HepG2 (cell line): ENCODE data around the gene PRADC1. TPM values are rescaled to one million over a fixed set of nuclear protein-coding genes. Genes with fewer than 3 reads are reported as not detected.

Experiments used
- ASH2L ChIP-seq: fragments of 300-600, 200-600 bp; sonication (generic); IDR thresholded peaks from 2 replicates; pipeline ENCODE4 v1.7.0; 2017; ENCODE audit warnings: low read depth, mild to moderate bottlenecking, moderate library complexity, mixed read lengths, low read length; ENCODE audit not compliant: insufficient read length
- ATF4 ChIP-seq, 2 experiments: fragments of 450-650 bp in 1 of 2; sonication (generic) in 1 of 2; formaldehyde crosslinking; IDR thresholded peaks; 2 replicates each; pipeline versions ENCODE4 v1.5.0 to v1.8.0; 2020 to 2022; ENCODE audit warnings: mild to moderate bottlenecking in 1 of 2, missing genetic modification reagents in 1 of 2
- ATF7 ChIP-seq, 2 experiments: fragments of 450-650 bp in 1 of 2; sonication (generic) in 1 of 2; formaldehyde crosslinking in 1 of 2; IDR thresholded peaks; 2 replicates each; pipeline versions ENCODE4 v1.4.0 to v1.6.1; 2016 to 2020; ENCODE audit warnings: antibody characterized with exemption in 1 of 2, mild to moderate bottlenecking in 1 of 2, missing genetic modification reagents in 1 of 2
- CBX5 ChIP-seq: sonication (generic); formaldehyde crosslinking; IDR thresholded peaks from 2 replicates; pipeline ENCODE4 v1.4.0; 2020; ENCODE audit warnings: missing genetic modification reagents, borderline replicate concordance
- EEA1 ChIP-seq: sonication (generic); formaldehyde crosslinking; IDR thresholded peaks from 2 replicates; pipeline ENCODE4 v1.5.1; 2020; ENCODE audit warnings: mild to moderate bottlenecking, missing genetic modification reagents, borderline replicate concordance
- ERF ChIP-seq: IDR thresholded peaks from 2 replicates; pipeline ENCODE4 v1.6.1; 2018; ENCODE audit warnings: missing biosample characterization, missing genetic modification reagents
- FIP1L1 ChIP-seq: fragments of 200-400 bp; formaldehyde crosslinking; IDR thresholded peaks from 2 replicates; pipeline ENCODE4 v1.6.1; 2018; ENCODE audit warnings: low read depth, mild to moderate bottlenecking, low read length, moderate library complexity, borderline replicate concordance; ENCODE audit not compliant: insufficient read depth
- FOXC1 ChIP-seq: sonication (generic); formaldehyde crosslinking; IDR thresholded peaks from 2 replicates; pipeline ENCODE4 v1.8.0; 2022; ENCODE audit warnings: mild to moderate bottlenecking, missing genetic modification reagents, borderline replicate concordance
- GTF3A ChIP-seq: sonication (generic); formaldehyde crosslinking; conservative IDR thresholded peaks from 2 replicates; pipeline ENCODE4 v1.4.0; 2020; ENCODE audit warnings: mild to moderate bottlenecking, missing genetic modification reagents
- KDM4B ChIP-seq: sonication (generic); formaldehyde crosslinking; IDR thresholded peaks from 2 replicates; pipeline ENCODE4 v1.4.0; 2020; ENCODE audit warnings: missing genetic modification reagents
- RFX3 ChIP-seq: IDR thresholded peaks from 2 replicates; pipeline ENCODE4 v1.6.1; 2016; ENCODE audit warnings: missing biosample characterization, missing genetic modification reagents
- SALL1 ChIP-seq: sonication (generic); formaldehyde crosslinking; IDR thresholded peaks from 2 replicates; pipeline ENCODE4 v1.8.0; 2022; ENCODE audit warnings: mild to moderate bottlenecking, missing genetic modification reagents
- SAP130 ChIP-seq: IDR thresholded peaks from 2 replicates; pipeline ENCODE4 v1.6.1; 2016; ENCODE audit warnings: low read depth
- YEATS2 ChIP-seq: sonication (generic); formaldehyde crosslinking; IDR thresholded peaks from 2 replicates; pipeline ENCODE4 v1.4.0; 2020; ENCODE audit warnings: missing genetic modification reagents, borderline replicate concordance
- ZBTB46 ChIP-seq: sonication (generic); formaldehyde crosslinking; IDR thresholded peaks from 2 replicates; pipeline ENCODE4 v1.4.0; 2020; ENCODE audit warnings: mild to moderate bottlenecking, missing genetic modification reagents, borderline replicate concordance
- ZBTB7B ChIP-seq: sonication (generic); formaldehyde crosslinking; IDR thresholded peaks from 2 replicates; pipeline ENCODE4 v1.4.0; 2020; ENCODE audit warnings: missing genetic modification reagents
- ZFP62 ChIP-seq: sonication (generic); formaldehyde crosslinking; IDR thresholded peaks from 2 replicates; pipeline ENCODE4 v1.4.0; 2020; ENCODE audit warnings: missing genetic modification reagents
- ZIK1 ChIP-seq: sonication (generic); formaldehyde crosslinking; IDR thresholded peaks from 2 replicates; pipeline ENCODE4 v1.5.0; 2020; ENCODE audit warnings: mild to moderate bottlenecking, low read depth, missing genetic modification reagents, borderline replicate concordance
- ZMAT5 ChIP-seq: sonication (generic); formaldehyde crosslinking; IDR thresholded peaks from 2 replicates; pipeline ENCODE4 v1.5.0; 2020; ENCODE audit warnings: mild to moderate bottlenecking, low read depth, missing genetic modification reagents, borderline replicate concordance
- ZNF124 ChIP-seq: sonication (generic); formaldehyde crosslinking; IDR thresholded peaks from 2 replicates; pipeline ENCODE4 v1.4.0; 2020; ENCODE audit warnings: missing genetic modification reagents
- ZNF432 ChIP-seq: sonication (generic); formaldehyde crosslinking; IDR thresholded peaks from 2 replicates; pipeline ENCODE4 v1.5.0; 2020; ENCODE audit warnings: missing genetic modification reagents, mild to moderate bottlenecking, borderline replicate concordance
- ZNF563 ChIP-seq: sonication (generic); formaldehyde crosslinking; IDR thresholded peaks from 2 replicates; pipeline ENCODE4 v1.8.0; 2022; ENCODE audit warnings: mild to moderate bottlenecking, moderate library complexity, missing genetic modification reagents
- ZNF597 ChIP-seq: sonication (generic); formaldehyde crosslinking; IDR thresholded peaks from 2 replicates; pipeline ENCODE4 v1.5.0; 2020; ENCODE audit warnings: missing genetic modification reagents
- ZNF75D ChIP-seq: sonication (generic); formaldehyde crosslinking; IDR thresholded peaks from 2 replicates; pipeline ENCODE4 v1.8.1; 2023; ENCODE audit warnings: missing genetic modification reagents, mild to moderate bottlenecking, borderline replicate concordance
- ZNF772 ChIP-seq: sonication (generic); formaldehyde crosslinking; IDR thresholded peaks from 2 replicates; pipeline ENCODE4 v1.5.0; 2020; ENCODE audit warnings: mild to moderate bottlenecking, missing genetic modification reagents
- ZNF777 ChIP-seq: sonication (generic); formaldehyde crosslinking; IDR thresholded peaks from 2 replicates; pipeline ENCODE4 v1.4.0; 2020; ENCODE audit warnings: missing genetic modification reagents
- polyA plus RNA-seq, 8 experiments: library from polyadenylated mRNA; depleted of rRNA in 3 of 8; stranded (reverse) in 7 of 8; unstranded in 1 of 8; fragments of >200 nt; fragmentation: Illumina TruSeq in 4 of 8; extraction: Trizol in 4 of 8; gene quantifications; 2 replicates each; pipeline versions ENCODE4 v1.2.1 to v1.2.3, GENCODE V29; 2011 to 2016; ENCODE audit warnings: low read depth in 4 of 8, missing spikeins in 1 of 8, mixed read lengths in 1 of 8; ENCODE audit not compliant: insufficient read depth in 1 of 8
- total RNA-seq, 5 experiments: library from RNA; depleted of rRNA; stranded (reverse); fragments of >200 nt; fragmentation: Illumina TruSeq; extraction: Trizol; gene quantifications; 2 replicates each; pipeline ENCODE4 v1.2.3, GENCODE V29; 2016; ENCODE audit warnings: low read depth in 1 of 5

The PRADC1 gene
- total and polyA plus RNA-seq, 2 of the 13 experiments (the other 11 are each of a cell fraction or from before 2014, with no cell fraction given): 12.1 to 37.2 TPM

GRCh38 chr2:73212448-73213176, 20.4 kb downstream of the PRADC1 start (continued):
- TF ChIP-seq ZIK1 (0 out of 2 replicates have a peak, but pooled peaks have one; percentile 49), FOXC1 (CRISPR knock-in tag) (peak; percentile 47; the same call in 1 of the 2 replicates), CBX5 (CRISPR knock-in tag) (peak; percentile 29; the same call in 1 of the 2 replicates), ZNF563 (no peak), ZFP62 (CRISPR knock-in tag) (no peak), ATF4 (CRISPR knock-in tag; IDR thresholded peaks at IDR 0.05) (no peak; a peak in 1 of 4 replicates), ZNF124 (CRISPR knock-in tag) (peak; percentile 40; the same call in 1 of the 2 replicates), YEATS2 (CRISPR knock-in tag) (peak; percentile 53; the same call in 1 of the 2 replicates), ERF (CRISPR knock-in tag) (0 out of 2 replicates have a peak, but pooled peaks have one; percentile 49), KDM4B (CRISPR knock-in tag) (no peak; the same call in 1 of the 2 replicates), SALL1 (peak; percentile 54; the same call in 1 of the 2 replicates), ZNF597 (no peak), FIP1L1 (no peak), EEA1 (CRISPR knock-in tag) (no peak), ZBTB7B (CRISPR knock-in tag) (peak; percentile 80; the same call in 1 of the 2 replicates), SAP130 (peak; percentile 68), ZBTB46 (CRISPR knock-in tag) (no peak), ZNF75D (CRISPR knock-in tag) (no peak), ZNF777 (CRISPR knock-in tag) (peak; percentile 44; the same call in 1 of the 2 replicates), ASH2L (no peak), ZNF432 (CRISPR knock-in tag) (no peak), ZMAT5 (no peak), ZNF772 (CRISPR knock-in tag) (peak; percentile 51; the same call in 1 of the 2 replicates), GTF3A (CRISPR knock-in tag) (no peak), RFX3 (CRISPR knock-in tag) (no peak), ATF7 (IDR thresholded peaks at IDR 0.05) (no peak), ATF7 (CRISPR knock-in tag; IDR thresholded peaks at IDR 0.05) (no peak)
